ENCODE measurements around the gene SYCE1L.

DNA sequence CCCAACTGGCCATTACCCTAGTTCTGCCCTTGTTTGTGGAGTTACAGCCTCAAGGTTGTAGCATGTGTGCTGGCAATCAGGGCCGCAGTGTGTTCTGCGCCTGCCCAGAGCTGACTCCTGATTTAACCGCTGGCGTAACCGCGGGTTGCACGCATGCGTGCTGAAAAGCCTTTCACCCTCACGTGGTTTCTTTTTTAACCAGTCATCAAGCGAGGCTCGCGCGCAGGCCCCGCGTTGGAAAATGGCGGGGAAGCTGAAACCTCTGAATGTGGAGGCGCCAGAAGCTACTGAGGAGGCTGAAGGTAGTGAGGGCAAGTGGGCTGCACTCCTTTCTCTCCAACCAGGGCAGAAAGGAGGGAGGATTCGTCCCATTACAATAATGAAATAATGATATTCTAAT lies at the start of gene SYCE1L:
- TF ChIP-seq, protein P1, sequence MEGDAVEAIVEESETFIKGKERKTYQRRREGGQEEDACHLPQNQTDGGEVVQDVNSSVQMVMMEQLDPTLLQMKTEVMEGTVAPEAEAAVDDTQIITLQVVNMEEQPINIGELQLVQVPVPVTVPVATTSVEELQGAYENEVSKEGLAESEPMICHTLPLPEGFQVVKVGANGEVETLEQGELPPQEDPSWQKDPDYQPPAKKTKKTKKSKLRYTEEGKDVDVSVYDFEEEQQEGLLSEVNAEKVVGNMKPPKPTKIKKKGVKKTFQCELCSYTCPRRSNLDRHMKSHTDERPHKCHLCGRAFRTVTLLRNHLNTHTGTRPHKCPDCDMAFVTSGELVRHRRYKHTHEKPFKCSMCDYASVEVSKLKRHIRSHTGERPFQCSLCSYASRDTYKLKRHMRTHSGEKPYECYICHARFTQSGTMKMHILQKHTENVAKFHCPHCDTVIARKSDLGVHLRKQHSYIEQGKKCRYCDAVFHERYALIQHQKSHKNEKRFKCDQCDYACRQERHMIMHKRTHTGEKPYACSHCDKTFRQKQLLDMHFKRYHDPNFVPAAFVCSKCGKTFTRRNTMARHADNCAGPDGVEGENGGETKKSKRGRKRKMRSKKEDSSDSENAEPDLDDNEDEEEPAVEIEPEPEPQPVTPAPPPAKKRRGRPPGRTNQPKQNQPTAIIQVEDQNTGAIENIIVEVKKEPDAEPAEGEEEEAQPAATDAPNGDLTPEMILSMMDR (IDR thresholded peaks at IDR 0.05) = no peak
- TF ChIP-seq POLR2A (IDR thresholded peaks at IDR 0.05) = no peak

All from prostate gland (tissue), 2 donors.